Fibroblast of peridontal ligament (primary cell): ENCODE measurements around the gene NUP98.

Experiments
- DNase-seq: peaks from one replicate; pipeline ENCODE4 v3.0.0-alpha.2; 2010; ENCODE audit errors: extremely low read depth

The NUP98 gene

GRCh38 chr11:3797329-3798090, at the start of gene NUP98:
Gene NUP98 (minus strand): TSS chr11:3797554. CDS start chr11:3782117, 15,437 bp downstream.
- peak; percentile 99 for DNase-seq

- DNase-seq = no peak
These were observed 48.3 kb upstream of the NUP98 start for GRCh38 chr11:3845670-3846069.

GRCh38 chr11:3845246-3845645, 47.9 kb upstream of the NUP98 start:
- no peak for DNase-seq

- DNase-seq = no peak
These were observed 46.0 kb upstream of the NUP98 start for GRCh38 chr11:3843326-3843725.

GRCh38 chr11:3841426-3842350, 44.3 kb upstream of the NUP98 start:
- DNase-seq = peak; percentile 86

GRCh38 chr11:3840870-3841425, 43.6 kb upstream of the NUP98 start, which contains the start of gene RHOG:
Gene RHOG (minus strand): TSS chr11:3840959. CDS start chr11:3828138, 12,821 bp downstream.
- DNase-seq = peak; percentile 73

GRCh38 chr11:3840004-3840869, 42.9 kb upstream of the NUP98 start:
- DNase-seq = no peak

- DNase-seq = no peak
These were observed 41.1 kb upstream of the NUP98 start for GRCh38 chr11:3838504-3838903.

- no peak for DNase-seq
These were observed 40.4 kb upstream of the NUP98 start for GRCh38 chr11:3837793-3838192.

GRCh38 chr11:3836903-3837302, 39.5 kb upstream of the NUP98 start:
- no peak for DNase-seq

GRCh38 chr11:3835751-3836150, 38.4 kb upstream of the NUP98 start:
- no peak for DNase-seq

GRCh38 chr11:3834664-3835461, 37.5 kb upstream of the NUP98 start:
- no peak for DNase-seq

- no peak for DNase-seq
These were observed 37.0 kb upstream of the NUP98 start for GRCh38 chr11:3834349-3834663.

GRCh38 chr11:3833449-3833848, 36.1 kb upstream of the NUP98 start:
- DNase-seq = no peak

GRCh38 chr11:3832816-3833215, 35.5 kb upstream of the NUP98 start:
- DNase-seq = no peak

GRCh38 chr11:3831378-3832239, 34.3 kb upstream of the NUP98 start:
- DNase-seq = no peak

- DNase-seq = no peak
These were observed 33.4 kb upstream of the NUP98 start for GRCh38 chr11:3830730-3831129.

GRCh38 chr11:3830088-3830487, 32.7 kb upstream of the NUP98 start:
- no peak for DNase-seq

GRCh38 chr11:3827434-3828186, 30.3 kb upstream of the NUP98 start:
- DNase-seq = no peak
